ENCODE results near the gene SDK1.

The SDK1 gene

GRCh38 chr7:4274286-4274685 lies 973.2 kb downstream of the SDK1 start:
- Histone ChIP-seq H3K9ac (ENCODE audit: low read length) (no peak overlapping the region), H3K4me1 (ENCODE audit: insufficient read depth, low read length) (no peaks in the 10 kb centered on the region), H3K27ac (ENCODE audit: low read depth, low read length) (no peak overlapping the region)

GRCh38 chr7:4277936-4278335 lies 976.9 kb downstream of the SDK1 start:
- H3K9me3 ChIP-seq (ENCODE audit: low read length): no peaks in the 10 kb centered on the region
- H3K36me3 ChIP-seq (ENCODE audit: insufficient read depth, low read length): no peaks in the 10 kb centered on the region
- no peak overlapping the region for H3K4me3 ChIP-seq (ENCODE audit: low read depth in 1 of 2, low read length in 2 of 2)
- H3K4me1 ChIP-seq (ENCODE audit: insufficient read depth, low read length): no peaks in the 10 kb centered on the region
- no peak overlapping the region for H3K27ac ChIP-seq (ENCODE audit: low read depth, low read length)
- no peak overlapping the region for H3K9ac ChIP-seq (ENCODE audit: low read length)
- H3K27me3 ChIP-seq (ENCODE audit: control insufficient read depth in 1 of 2, insufficient read depth in 2 of 2, low read length in 2 of 2): no peaks in the 10 kb centered on the region

More at GRCh38 chr7:4274286-4274685, 973.2 kb downstream of the SDK1 start:
- Histone ChIP-seq H3K36me3 (ENCODE audit: insufficient read depth, low read length) (no peaks in the 10 kb centered on the region), H3K27me3 (ENCODE audit: control insufficient read depth in 1 of 2, insufficient read depth in 2 of 2, low read length in 2 of 2) (no peaks in the 10 kb centered on the region), H3K9me3 (ENCODE audit: low read length) (no peaks in the 10 kb centered on the region), H3K4me3 (ENCODE audit: low read depth in 1 of 2, low read length in 2 of 2) (no peak overlapping the region)

- no peak overlapping the region for H3K9ac ChIP-seq (ENCODE audit: low read length)
- H3K4me3 ChIP-seq (ENCODE audit: low read depth in 1 of 2, low read length in 2 of 2): no peak overlapping the region
- H3K36me3 ChIP-seq (ENCODE audit: insufficient read depth, low read length): no peaks in the 10 kb centered on the region
- no peaks in the 10 kb centered on the region for H3K4me1 ChIP-seq (ENCODE audit: insufficient read depth, low read length)
- no peaks in the 10 kb centered on the region for H3K27me3 ChIP-seq (ENCODE audit: control insufficient read depth in 1 of 2, insufficient read depth in 2 of 2, low read length in 2 of 2)
- H3K27ac ChIP-seq (ENCODE audit: low read depth, low read length): no peak overlapping the region
- no peaks in the 10 kb centered on the region for H3K9me3 ChIP-seq (ENCODE audit: low read length)
These were observed 978.2 kb downstream of the SDK1 start for GRCh38 chr7:4279216-4279615.

GRCh38 chr7:4281231-4281993 lies 980.4 kb downstream of the SDK1 start:
- Histone ChIP-seq H3K27ac (ENCODE audit: low read depth, low read length) (no peak overlapping the region), H3K9ac (ENCODE audit: low read length) (no peak overlapping the region), H3K36me3 (ENCODE audit: insufficient read depth, low read length) (no peaks in the 10 kb centered on the region), H3K4me3 (ENCODE audit: low read depth in 1 of 2, low read length in 2 of 2) (no peak overlapping the region), H3K9me3 (ENCODE audit: low read length) (no peaks in the 10 kb centered on the region), H3K4me1 (ENCODE audit: insufficient read depth, low read length) (no peaks in the 10 kb centered on the region), H3K27me3 (ENCODE audit: control insufficient read depth in 1 of 2, insufficient read depth in 2 of 2, low read length in 2 of 2) (no peaks in the 10 kb centered on the region)

GRCh38 chr7:4282434-4283223 lies 981.6 kb downstream of the SDK1 start:
- H3K9me3 ChIP-seq (ENCODE audit: low read length): no peaks in the 10 kb centered on the region
- no peaks in the 10 kb centered on the region for H3K4me1 ChIP-seq (ENCODE audit: insufficient read depth, low read length)
- no peak overlapping the region for H3K9ac ChIP-seq (ENCODE audit: low read length)
- no peak overlapping the region for H3K27ac ChIP-seq (ENCODE audit: low read depth, low read length)
- no peak overlapping the region for H3K4me3 ChIP-seq (ENCODE audit: low read depth in 1 of 2, low read length in 2 of 2)
- no peaks in the 10 kb centered on the region for H3K27me3 ChIP-seq (ENCODE audit: control insufficient read depth in 1 of 2, insufficient read depth in 2 of 2, low read length in 2 of 2)
- no peaks in the 10 kb centered on the region for H3K36me3 ChIP-seq (ENCODE audit: insufficient read depth, low read length)

GRCh38 chr7:4286351-4286750 lies 985.3 kb downstream of the SDK1 start:
- Histone ChIP-seq H3K27me3 (ENCODE audit: control insufficient read depth in 1 of 2, insufficient read depth in 2 of 2, low read length in 2 of 2) (no peaks in the 10 kb centered on the region), H3K4me3 (ENCODE audit: low read depth in 1 of 2, low read length in 2 of 2) (no peak overlapping the region), H3K9me3 (ENCODE audit: low read length) (no peaks in the 10 kb centered on the region), H3K9ac (ENCODE audit: low read length) (no peak overlapping the region), H3K36me3 (ENCODE audit: insufficient read depth, low read length) (no peaks in the 10 kb centered on the region), H3K4me1 (ENCODE audit: insufficient read depth, low read length) (no peaks in the 10 kb centered on the region), H3K27ac (ENCODE audit: low read depth, low read length) (no peak overlapping the region)

- no peak overlapping the region for H3K27ac ChIP-seq (ENCODE audit: low read depth, low read length)
- no peaks in the 10 kb centered on the region for H3K27me3 ChIP-seq (ENCODE audit: control insufficient read depth in 1 of 2, insufficient read depth in 2 of 2, low read length in 2 of 2)
- H3K9ac ChIP-seq (ENCODE audit: low read length): no peak overlapping the region
- H3K4me3 ChIP-seq (ENCODE audit: low read depth in 1 of 2, low read length in 2 of 2): no peak overlapping the region
- H3K36me3 ChIP-seq (ENCODE audit: insufficient read depth, low read length): no peaks in the 10 kb centered on the region
- no peaks in the 10 kb centered on the region for H3K9me3 ChIP-seq (ENCODE audit: low read length)
- H3K4me1 ChIP-seq (ENCODE audit: insufficient read depth, low read length): no peaks in the 10 kb centered on the region
These were observed 987.8 kb downstream of the SDK1 start for GRCh38 chr7:4288791-4289394.

GRCh38 chr7:4297165-4297917 lies 996.3 kb downstream of the SDK1 start:
- H3K36me3 ChIP-seq (ENCODE audit: insufficient read depth, low read length): no peaks in the 10 kb centered on the region
- H3K27ac ChIP-seq (ENCODE audit: low read depth, low read length): no peak overlapping the region
- H3K9ac ChIP-seq (ENCODE audit: low read length): no peak overlapping the region
- H3K27me3 ChIP-seq (ENCODE audit: control insufficient read depth in 1 of 2, insufficient read depth in 2 of 2, low read length in 2 of 2): no peaks in the 10 kb centered on the region
- no peaks in the 10 kb centered on the region for H3K4me1 ChIP-seq (ENCODE audit: insufficient read depth, low read length)
- no peak overlapping the region for H3K4me3 ChIP-seq (ENCODE audit: low read depth in 1 of 2, low read length in 2 of 2)
- H3K9me3 ChIP-seq (ENCODE audit: low read length): no peaks in the 10 kb centered on the region

- no peaks in the 10 kb centered on the region for H3K36me3 ChIP-seq (ENCODE audit: insufficient read depth, low read length)
- H3K4me3 ChIP-seq (ENCODE audit: low read depth in 1 of 2, low read length in 2 of 2): no peak overlapping the region
- no peak overlapping the region for H3K27ac ChIP-seq (ENCODE audit: low read depth, low read length)
- no peak overlapping the region for H3K9ac ChIP-seq (ENCODE audit: low read length)
- no peaks in the 10 kb centered on the region for H3K4me1 ChIP-seq (ENCODE audit: insufficient read depth, low read length)
- no peaks in the 10 kb centered on the region for H3K27me3 ChIP-seq (ENCODE audit: control insufficient read depth in 1 of 2, insufficient read depth in 2 of 2, low read length in 2 of 2)
- no peaks in the 10 kb centered on the region for H3K9me3 ChIP-seq (ENCODE audit: low read length)
These were observed 996.8 kb downstream of the SDK1 start for GRCh38 chr7:4297918-4298219.

- Histone ChIP-seq H3K9ac (ENCODE audit: low read length) (no peak overlapping the region), H3K4me3 (ENCODE audit: low read depth in 1 of 2, low read length in 2 of 2) (no peak overlapping the region), H3K9me3 (ENCODE audit: low read length) (no peaks in the 10 kb centered on the region), H3K27me3 (ENCODE audit: control insufficient read depth in 1 of 2, insufficient read depth in 2 of 2, low read length in 2 of 2) (no peaks in the 10 kb centered on the region), H3K27ac (ENCODE audit: low read depth, low read length) (no peak overlapping the region), H3K36me3 (ENCODE audit: insufficient read depth, low read length) (no peaks in the 10 kb centered on the region), H3K4me1 (ENCODE audit: insufficient read depth, low read length) (no peaks in the 10 kb centered on the region)
These were observed 998.4 kb downstream of the SDK1 start for GRCh38 chr7:4299431-4299830.

- Histone ChIP-seq H3K9me3 (ENCODE audit: low read length) (no peaks in the 10 kb centered on the region), H3K4me3 (ENCODE audit: low read depth in 1 of 2, low read length in 2 of 2) (no peak overlapping the region), H3K27ac (ENCODE audit: low read depth, low read length) (no peak overlapping the region), H3K9ac (ENCODE audit: low read length) (no peak overlapping the region), H3K27me3 (ENCODE audit: control insufficient read depth in 1 of 2, insufficient read depth in 2 of 2, low read length in 2 of 2) (no peaks in the 10 kb centered on the region), H3K36me3 (ENCODE audit: insufficient read depth, low read length) (no peaks in the 10 kb centered on the region), H3K4me1 (ENCODE audit: insufficient read depth, low read length) (no peaks in the 10 kb centered on the region)
These were observed 1001.3 kb downstream of the SDK1 start for GRCh38 chr7:4302203-4302905.

All from muscle layer of colon (tissue), 2 donors.